Measurements from ENCODE around the gene C6orf89.
"Not testable (repeated sequence)": the region's sequence is repeated elsewhere in the genome, so short reads cannot be mapped to it uniquely, and the experiment has no call there.

C6orf89 gene

GRCh38 chr6:36888654-36889481 lies 3.1 kb downstream of the C6orf89 start:
- no peak for DNase-seq

GRCh38 chr6:36890112-36890663 lies 4.4 kb downstream of the C6orf89 start:
- DNase-seq, result no peak

- DNase-seq, result not testable (repeated sequence)
These were observed 5.4 kb downstream of the C6orf89 start for GRCh38 chr6:36891153-36891552.

GRCh38 chr6:36893976-36894932 lies 8.5 kb downstream of the C6orf89 start:
- no peak for DNase-seq

GRCh38 chr6:36897609-36898008 lies 11.9 kb downstream of the C6orf89 start:
- no peak for DNase-seq

- no peak for DNase-seq
These were observed 18.4 kb downstream of the C6orf89 start for GRCh38 chr6:36904114-36904513.

GRCh38 chr6:36904851-36905393 lies 19.2 kb downstream of the C6orf89 start:
- no peak for DNase-seq

GRCh38 chr6:36906539-36907325 lies 21.0 kb downstream of the C6orf89 start:
- DNase-seq, result no peak

- peak; percentile 63 for DNase-seq
These were observed 22.0 kb downstream of the C6orf89 start for GRCh38 chr6:36907781-36908180.

- no peak for DNase-seq
These were observed 23.0 kb downstream of the C6orf89 start for GRCh38 chr6:36908747-36909146.

GRCh38 chr6:36912030-36912454 lies 26.3 kb downstream of the C6orf89 start:
- DNase-seq, result no peak

GRCh38 chr6:36912586-36912985 lies 26.8 kb downstream of the C6orf89 start:
- peak; percentile 83 for DNase-seq

GRCh38 chr6:36913082-36913481 lies 27.3 kb downstream of the C6orf89 start:
- no peak for DNase-seq

GRCh38 chr6:36914227-36914794 lies 28.6 kb downstream of the C6orf89 start:
- peak; percentile 25 for DNase-seq

GRCh38 chr6:36915599-36915998 lies 29.8 kb downstream of the C6orf89 start:
- no peak for DNase-seq

- no peak for DNase-seq
These were observed 30.4 kb downstream of the C6orf89 start for GRCh38 chr6:36916126-36916525.

- peak; percentile 90 for DNase-seq
These were observed 31.9 kb downstream of the C6orf89 start for GRCh38 chr6:36917541-36918193.

GRCh38 chr6:36920049-36920448 lies 34.3 kb downstream of the C6orf89 start:
- no peak for DNase-seq

GRCh38 chr6:36920546-36920945 lies 34.8 kb downstream of the C6orf89 start:
- peak; percentile 32 for DNase-seq

GRCh38 chr6:36924131-36924530 lies 38.4 kb downstream of the C6orf89 start:
- peak; percentile 70 for DNase-seq

GRCh38 chr6:36924778-36925374 lies 39.1 kb downstream of the C6orf89 start:
- DNase-seq, result no peak

Data from fibroblast of upper back skin (primary cell).